Liver (tissue), 9 donors: ENCODE results near the gene SLC25A52. TPM values are rescaled to one million over a fixed set of nuclear protein-coding genes. Genes with fewer than 3 reads are reported as not detected.

Experiments used
- DNase-seq: peaks from one replicate; pipeline ENCODE4 v3.0.0-alpha.2; 2017; ENCODE audit warnings: low spot score
- H3K27ac ChIP-seq, 2 donors: one replicate each; pipeline ENCODE4 v1.7.0; 2013; ENCODE audit warnings: inconsistent platforms in 2 of 2, low read length in 2 of 2, control low read depth in 1 of 2, low read depth in 1 of 2, mild to moderate bottlenecking in 1 of 2
- H3K27me3 ChIP-seq, 4 donors: one replicate each; pipeline versions ENCODE4 v1.6.1 to v1.7.0; 2013; ENCODE audit warnings: low read length in 3 of 4, inconsistent platforms in 1 of 4, mild to moderate bottlenecking in 1 of 4, moderate library complexity in 1 of 4; ENCODE audit not compliant: control insufficient read depth in 4 of 4, insufficient read depth in 4 of 4
- H3K36me3 ChIP-seq, 4 donors: one replicate each; pipeline versions ENCODE4 v1.6.1 to v1.7.0; 2013; ENCODE audit warnings: low read length in 3 of 4, mild to moderate bottlenecking in 3 of 4, low read depth in 1 of 4, moderate library complexity in 1 of 4; ENCODE audit not compliant: control insufficient read depth in 4 of 4, insufficient read depth in 3 of 4
- H3K4me1 ChIP-seq, 4 donors: one replicate each; pipeline versions ENCODE4 v1.6.1 to v1.7.0; 2013; ENCODE audit warnings: low read length in 3 of 4, mild to moderate bottlenecking in 3 of 4, moderate library complexity in 1 of 4; ENCODE audit not compliant: control insufficient read depth in 4 of 4, insufficient read depth in 4 of 4
- H3K4me3 ChIP-seq, 3 donors: one replicate each; pipeline versions ENCODE4 v1.6.1 to v1.7.0; 2013; ENCODE audit warnings: low read length in 3 of 3, control low read depth in 1 of 3, low read depth in 1 of 3, mild to moderate bottlenecking in 1 of 3
- H3K9ac ChIP-seq, 2 donors: one replicate each; pipeline ENCODE4 v1.7.0; 2013; ENCODE audit warnings: low read length in 2 of 2, mild to moderate bottlenecking in 2 of 2, moderate library complexity in 2 of 2, control low read depth in 1 of 2, low read depth in 1 of 2
- H3K9me3 ChIP-seq, 4 donors: one replicate each; pipeline versions ENCODE4 v1.6.1 to v1.7.0; 2013; ENCODE audit warnings: low read length in 3 of 4; ENCODE audit not compliant: control insufficient read depth in 4 of 4
- ATF3 ChIP-seq: IDR thresholded peaks from 2 replicates; pipeline ENCODE4 v1.6.1; 2016; ENCODE audit warnings: antibody characterized with exemption
- EGR1 ChIP-seq, 2 donors: IDR thresholded peaks; 2 replicates each; pipeline ENCODE4 v1.6.1; 2016 to 2018; ENCODE audit warnings: antibody characterized with exemption in 2 of 2, low read depth in 2 of 2
- FOXA1 ChIP-seq: IDR thresholded peaks from 2 replicates; pipeline ENCODE4 v1.6.1; 2016; ENCODE audit warnings: antibody characterized with exemption
- FOXA2 ChIP-seq: IDR thresholded peaks from 2 replicates; pipeline ENCODE4 v1.6.1; 2016; ENCODE audit warnings: antibody characterized with exemption
- GABPA ChIP-seq, 2 donors: IDR thresholded peaks in 1 of 2; conservative IDR thresholded peaks in 1 of 2; 2 replicates each; pipeline ENCODE4 v1.6.1; 2016; ENCODE audit warnings: antibody characterized with exemption in 2 of 2, mild to moderate bottlenecking in 1 of 2, moderate library complexity in 1 of 2
- HNF4A ChIP-seq, 2 donors: conservative IDR thresholded peaks; 2 replicates each; pipeline ENCODE4 v1.6.1; 2016; ENCODE audit warnings: antibody characterized with exemption in 2 of 2, mild to moderate bottlenecking in 2 of 2
- HNF4G ChIP-seq: IDR thresholded peaks from 2 replicates; pipeline ENCODE4 v1.6.1; 2016; ENCODE audit warnings: antibody characterized with exemption
- JUND ChIP-seq, 2 donors: IDR thresholded peaks; 2 replicates each; pipeline ENCODE4 v1.6.1; 2016; ENCODE audit warnings: antibody characterized with exemption in 2 of 2
- NR2F2 ChIP-seq: IDR thresholded peaks from 2 replicates; pipeline ENCODE4 v1.6.1; 2016; ENCODE audit warnings: antibody characterized with exemption
- SP1 ChIP-seq: IDR thresholded peaks from 2 replicates; pipeline ENCODE4 v1.6.1; 2018; ENCODE audit warnings: antibody characterized with exemption, mild to moderate bottlenecking
- TAF1 ChIP-seq: conservative IDR thresholded peaks from 2 replicates; pipeline ENCODE4 v1.6.1; 2016; ENCODE audit warnings: antibody characterized with exemption, mild to moderate bottlenecking
- YY1 ChIP-seq: IDR thresholded peaks from 2 replicates; pipeline ENCODE4 v1.6.1; 2016; ENCODE audit warnings: antibody characterized with exemption, mild to moderate bottlenecking
- WGBS: extraction: QIAGEN DNeasy Blood & Tissue Kit; methylation state at CpG from one replicate; pipeline ENCODE4 v1.1.7; 2013; 5-methylcytosine and 5-hydroxymethylcytosine counted together
- polyA plus RNA-seq, 2 donors: library from polyadenylated mRNA; stranded (reverse) in 1 of 2; unstranded in 1 of 2; fragments of 200-250 nt in 1 of 2; fragments of >200 nt in 1 of 2; fragmentation: Nextera tagmentation in 1 of 2; extraction: Ambion mirVana in 1 of 2; gene quantifications; one replicate each; pipeline versions ENCODE4 v1.2.1 to v1.2.3, GENCODE V29; 2013 to 2015
- total RNA-seq, 2 donors: library from RNA; depleted of rRNA; stranded (reverse); fragments of >200 nt; gene quantifications; one replicate each; pipeline ENCODE4 v1.2.3, GENCODE V29; 2014
- TF ChIP-seq, protein P1 (sequence below): fragments of 150-350 bp; IDR thresholded peaks from 2 replicates; pipeline ENCODE4 v1.5.1; 2017; ENCODE audit warnings: improper control_type of control experiment, low read depth, low read length; ENCODE audit not compliant: missing input control
- TF ChIP-seq, protein P2 (sequence below): IDR thresholded peaks from 2 replicates; pipeline ENCODE4 v1.6.1; 2016; ENCODE audit warnings: antibody characterized with exemption
- TF ChIP-seq, protein P3 (sequence below): IDR thresholded peaks from 2 replicates; pipeline ENCODE4 v1.6.1; 2016; ENCODE audit warnings: antibody characterized with exemption
- donor health status: healthy.
- donor health status: healthy.
- donor health status: healthy.
- donor health status: healthy.
- donor health status: healthy.

Gene SLC25A52
- total and polyA plus RNA-seq, 4 donors = 0.14 to 0.17 TPM; not detected in 2

DNA sequence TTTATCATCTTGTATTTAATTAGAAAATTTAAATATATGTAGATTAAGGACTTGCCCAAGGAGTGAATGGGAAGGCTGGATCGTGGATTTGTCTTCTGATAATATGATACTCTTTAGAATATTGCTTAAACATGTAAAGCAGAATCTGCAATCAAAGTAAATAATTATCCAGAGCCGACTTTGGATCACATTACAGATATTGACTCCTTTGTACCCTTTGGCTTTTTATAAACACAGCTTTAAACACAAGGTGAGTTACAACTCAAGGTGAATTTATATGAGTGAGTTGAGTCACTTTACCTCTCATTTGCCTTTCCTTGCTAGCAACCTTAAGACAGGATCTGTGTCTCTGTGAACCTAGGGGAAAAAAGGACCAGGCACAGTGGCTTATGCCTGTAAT, 37.7 kb upstream of the SLC25A52 start:
- no peaks in the 10 kb centered on the region for H3K27me3 ChIP-seq
- no peak for DNase-seq
- no peak overlapping the region for H3K4me3 ChIP-seq
- TF ChIP-seq, protein P1, sequence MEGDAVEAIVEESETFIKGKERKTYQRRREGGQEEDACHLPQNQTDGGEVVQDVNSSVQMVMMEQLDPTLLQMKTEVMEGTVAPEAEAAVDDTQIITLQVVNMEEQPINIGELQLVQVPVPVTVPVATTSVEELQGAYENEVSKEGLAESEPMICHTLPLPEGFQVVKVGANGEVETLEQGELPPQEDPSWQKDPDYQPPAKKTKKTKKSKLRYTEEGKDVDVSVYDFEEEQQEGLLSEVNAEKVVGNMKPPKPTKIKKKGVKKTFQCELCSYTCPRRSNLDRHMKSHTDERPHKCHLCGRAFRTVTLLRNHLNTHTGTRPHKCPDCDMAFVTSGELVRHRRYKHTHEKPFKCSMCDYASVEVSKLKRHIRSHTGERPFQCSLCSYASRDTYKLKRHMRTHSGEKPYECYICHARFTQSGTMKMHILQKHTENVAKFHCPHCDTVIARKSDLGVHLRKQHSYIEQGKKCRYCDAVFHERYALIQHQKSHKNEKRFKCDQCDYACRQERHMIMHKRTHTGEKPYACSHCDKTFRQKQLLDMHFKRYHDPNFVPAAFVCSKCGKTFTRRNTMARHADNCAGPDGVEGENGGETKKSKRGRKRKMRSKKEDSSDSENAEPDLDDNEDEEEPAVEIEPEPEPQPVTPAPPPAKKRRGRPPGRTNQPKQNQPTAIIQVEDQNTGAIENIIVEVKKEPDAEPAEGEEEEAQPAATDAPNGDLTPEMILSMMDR = no peak
- TF ChIP-seq ATF3 = no peak
- no peak for TF ChIP-seq FOXA1
- no peak for TF ChIP-seq JUND (IDR thresholded peaks at IDR 0.05)
- no peak for TF ChIP-seq TAF1
- TF ChIP-seq GABPA (IDR thresholded peaks at IDR 0.05 in 1 of 2, conservative IDR thresholded peaks at IDR 0.05 in 1 of 2) = no peak
- TF ChIP-seq, protein P2, sequence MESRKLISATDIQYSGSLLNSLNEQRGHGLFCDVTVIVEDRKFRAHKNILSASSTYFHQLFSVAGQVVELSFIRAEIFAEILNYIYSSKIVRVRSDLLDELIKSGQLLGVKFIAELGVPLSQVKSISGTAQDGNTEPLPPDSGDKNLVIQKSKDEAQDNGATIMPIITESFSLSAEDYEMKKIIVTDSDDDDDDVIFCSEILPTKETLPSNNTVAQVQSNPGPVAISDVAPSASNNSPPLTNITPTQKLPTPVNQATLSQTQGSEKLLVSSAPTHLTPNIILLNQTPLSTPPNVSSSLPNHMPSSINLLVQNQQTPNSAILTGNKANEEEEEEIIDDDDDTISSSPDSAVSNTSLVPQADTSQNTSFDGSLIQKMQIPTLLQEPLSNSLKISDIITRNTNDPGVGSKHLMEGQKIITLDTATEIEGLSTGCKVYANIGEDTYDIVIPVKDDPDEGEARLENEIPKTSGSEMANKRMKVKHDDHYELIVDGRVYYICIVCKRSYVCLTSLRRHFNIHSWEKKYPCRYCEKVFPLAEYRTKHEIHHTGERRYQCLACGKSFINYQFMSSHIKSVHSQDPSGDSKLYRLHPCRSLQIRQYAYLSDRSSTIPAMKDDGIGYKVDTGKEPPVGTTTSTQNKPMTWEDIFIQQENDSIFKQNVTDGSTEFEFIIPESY = no peak
- TF ChIP-seq YY1 = no peak
- no peak for TF ChIP-seq HNF4G
- TF ChIP-seq, protein P3, sequence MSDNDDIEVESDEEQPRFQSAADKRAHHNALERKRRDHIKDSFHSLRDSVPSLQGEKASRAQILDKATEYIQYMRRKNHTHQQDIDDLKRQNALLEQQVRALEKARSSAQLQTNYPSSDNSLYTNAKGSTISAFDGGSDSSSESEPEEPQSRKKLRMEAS = no peak
- no peak for TF ChIP-seq EGR1 (IDR thresholded peaks at IDR 0.05; ENCODE audit: low read depth in 2 of 2)
- H3K4me1 ChIP-seq = peaks cover 0 to 20% (median 15%) of the 10 kb centered on the region in 4 donors
- WGBS = 21% methylated on average over 2 of the region's 2 CpGs
- no peak overlapping the region for H3K9ac ChIP-seq
- no peaks in the 10 kb centered on the region for H3K36me3 ChIP-seq
- H3K9me3 ChIP-seq = no peaks in the 10 kb centered on the region
- peak overlapping the region in 1 of 2 donors; percentile 60 for H3K27ac ChIP-seq

DNA sequence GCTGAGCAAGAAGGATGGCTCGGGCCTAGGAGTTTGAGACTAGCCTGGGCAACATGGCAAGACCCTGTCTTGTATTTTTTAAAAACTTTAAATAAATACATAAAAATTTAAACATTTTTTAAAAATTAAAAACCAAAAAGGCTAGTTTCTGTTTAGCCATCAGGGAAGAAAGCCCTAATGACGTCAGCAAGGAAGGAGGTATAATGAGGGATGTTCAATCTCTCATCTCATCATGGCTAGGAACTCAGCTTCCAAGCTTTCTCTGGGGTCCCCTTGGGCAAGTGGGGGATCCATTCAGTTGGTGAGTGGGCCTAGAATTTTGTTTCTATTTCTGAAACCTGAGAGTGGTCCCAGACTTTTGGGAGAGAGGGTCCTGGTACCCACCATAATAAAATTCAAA, 35.1 kb upstream of the SLC25A52 start:
- no peaks in the 10 kb centered on the region for H3K36me3 ChIP-seq
- TF ChIP-seq ATF3 (no peak), JUND (IDR thresholded peaks at IDR 0.05) (no peak), SP1 (no peak), GABPA (IDR thresholded peaks at IDR 0.05 in 1 of 2, conservative IDR thresholded peaks at IDR 0.05 in 1 of 2) (no peak), HNF4A (conservative IDR thresholded peaks at IDR 0.05) (no peak), NR2F2 (no peak), TAF1 (no peak), HNF4G (no peak), FOXA2 (no peak)
- TF ChIP-seq, protein P2 = no peak
- DNase-seq = no peak
- no peak overlapping the region for H3K9ac ChIP-seq
- no peak overlapping the region for H3K27ac ChIP-seq
- no peaks in the 10 kb centered on the region for H3K9me3 ChIP-seq
- WGBS = 75% methylated on average over 2 of the region's 2 CpGs
- no peaks in the 10 kb centered on the region for H3K27me3 ChIP-seq
- H3K4me3 ChIP-seq = no peak overlapping the region
- H3K4me1 ChIP-seq = peaks cover 2 to 33% (median 27%) of the 10 kb centered on the region in 4 donors
